ENCODE measurements around the gene LY9.

Gene LY9, protein sequence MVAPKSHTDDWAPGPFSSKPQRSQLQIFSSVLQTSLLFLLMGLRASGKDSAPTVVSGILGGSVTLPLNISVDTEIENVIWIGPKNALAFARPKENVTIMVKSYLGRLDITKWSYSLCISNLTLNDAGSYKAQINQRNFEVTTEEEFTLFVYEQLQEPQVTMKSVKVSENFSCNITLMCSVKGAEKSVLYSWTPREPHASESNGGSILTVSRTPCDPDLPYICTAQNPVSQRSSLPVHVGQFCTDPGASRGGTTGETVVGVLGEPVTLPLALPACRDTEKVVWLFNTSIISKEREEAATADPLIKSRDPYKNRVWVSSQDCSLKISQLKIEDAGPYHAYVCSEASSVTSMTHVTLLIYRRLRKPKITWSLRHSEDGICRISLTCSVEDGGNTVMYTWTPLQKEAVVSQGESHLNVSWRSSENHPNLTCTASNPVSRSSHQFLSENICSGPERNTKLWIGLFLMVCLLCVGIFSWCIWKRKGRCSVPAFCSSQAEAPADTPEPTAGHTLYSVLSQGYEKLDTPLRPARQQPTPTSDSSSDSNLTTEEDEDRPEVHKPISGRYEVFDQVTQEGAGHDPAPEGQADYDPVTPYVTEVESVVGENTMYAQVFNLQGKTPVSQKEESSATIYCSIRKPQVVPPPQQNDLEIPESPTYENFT

DNA sequence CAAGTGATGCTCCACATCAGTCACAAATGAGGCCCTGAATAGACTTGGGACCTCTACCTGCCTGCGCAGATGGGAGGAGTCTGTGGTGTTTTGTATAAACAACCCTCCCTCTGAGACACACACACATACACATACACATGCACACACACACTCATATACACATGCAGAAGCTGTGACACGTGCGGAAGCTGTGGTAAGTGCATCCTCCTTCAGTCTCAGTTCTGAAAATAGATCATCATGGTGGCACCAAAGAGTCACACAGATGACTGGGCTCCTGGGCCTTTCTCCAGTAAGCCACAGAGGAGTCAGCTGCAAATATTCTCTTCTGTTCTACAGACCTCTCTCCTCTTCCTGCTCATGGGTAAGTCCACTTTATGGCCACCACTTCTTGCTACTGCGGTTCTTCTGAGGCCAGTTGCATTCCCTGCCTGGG lies at the start of gene LY9:
LY9 (plus strand) TSS at position 224 of the 433 bp plus-strand sequence; CDS start at position 238, 14 bp downstream.
- peak within 1 kb of the TSS; percentile 32; the same call in 1 of the 2 replicates for H3K4me3 ChIP-seq (ENCODE audit: low read length)
- no peak for TF ChIP-seq ZNF274 (IDR thresholded peaks at IDR 0.05; ENCODE audit: low read depth, low read length)

DNA sequence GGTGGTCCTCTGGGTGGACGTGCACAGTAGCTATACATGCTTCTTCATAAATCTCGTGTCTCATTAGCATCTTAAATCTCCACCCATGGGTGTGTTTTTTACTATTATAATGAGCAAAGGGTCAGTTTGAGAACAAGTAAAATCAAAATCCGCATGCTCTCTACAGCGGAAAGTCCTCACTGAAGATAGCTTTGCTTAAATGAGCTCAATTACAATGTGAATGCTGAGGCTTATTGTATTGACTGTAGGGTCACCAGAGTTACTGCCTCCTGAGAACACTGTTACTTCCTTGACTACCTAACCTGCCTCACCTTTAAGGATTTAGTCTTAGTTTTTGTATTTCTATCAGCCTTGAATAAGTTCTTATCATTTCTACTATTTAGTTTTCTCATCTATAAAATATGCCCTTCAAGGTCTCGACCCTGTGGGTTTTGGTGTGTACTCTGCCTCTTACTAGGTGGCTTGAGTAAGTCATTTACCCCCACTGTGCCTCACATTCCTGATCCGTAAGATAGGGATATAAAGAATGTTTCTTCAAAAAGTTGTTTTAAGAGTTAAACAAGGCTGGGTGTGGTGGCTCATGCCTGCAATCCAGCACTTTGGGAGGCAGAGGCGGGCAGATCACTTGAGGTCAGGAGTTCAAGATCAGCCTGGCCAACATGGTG lies 49.0 kb upstream of the LY9 start:
- TF ChIP-seq ZNF274 (IDR thresholded peaks at IDR 0.05; ENCODE audit: low read depth, low read length) = no peak
- no peak overlapping the region for H3K4me3 ChIP-seq (ENCODE audit: low read length)

DNA sequence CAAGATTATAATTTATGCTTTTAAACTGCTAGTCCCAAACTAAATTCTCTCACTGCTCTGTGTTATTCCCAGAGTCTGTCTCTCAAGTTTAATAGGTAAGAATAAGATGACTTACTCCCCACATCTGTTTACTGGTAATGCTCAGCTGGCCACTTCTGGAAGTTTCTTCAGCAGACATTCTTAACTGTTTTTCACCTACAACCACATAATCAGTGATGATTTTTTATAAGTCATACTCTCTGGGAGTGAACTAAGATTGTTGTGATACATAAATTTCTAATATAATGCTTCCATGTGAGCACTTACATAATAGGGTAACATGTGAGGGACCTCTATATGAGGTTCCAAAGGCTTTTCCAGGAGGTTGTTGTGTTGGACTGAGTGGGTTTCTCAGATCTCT lies 48.3 kb upstream of the LY9 start:
- no peak for TF ChIP-seq ZNF274 (IDR thresholded peaks at IDR 0.05; ENCODE audit: low read depth, low read length)
- H3K4me3 ChIP-seq (ENCODE audit: low read length) = no peak overlapping the region

DNA sequence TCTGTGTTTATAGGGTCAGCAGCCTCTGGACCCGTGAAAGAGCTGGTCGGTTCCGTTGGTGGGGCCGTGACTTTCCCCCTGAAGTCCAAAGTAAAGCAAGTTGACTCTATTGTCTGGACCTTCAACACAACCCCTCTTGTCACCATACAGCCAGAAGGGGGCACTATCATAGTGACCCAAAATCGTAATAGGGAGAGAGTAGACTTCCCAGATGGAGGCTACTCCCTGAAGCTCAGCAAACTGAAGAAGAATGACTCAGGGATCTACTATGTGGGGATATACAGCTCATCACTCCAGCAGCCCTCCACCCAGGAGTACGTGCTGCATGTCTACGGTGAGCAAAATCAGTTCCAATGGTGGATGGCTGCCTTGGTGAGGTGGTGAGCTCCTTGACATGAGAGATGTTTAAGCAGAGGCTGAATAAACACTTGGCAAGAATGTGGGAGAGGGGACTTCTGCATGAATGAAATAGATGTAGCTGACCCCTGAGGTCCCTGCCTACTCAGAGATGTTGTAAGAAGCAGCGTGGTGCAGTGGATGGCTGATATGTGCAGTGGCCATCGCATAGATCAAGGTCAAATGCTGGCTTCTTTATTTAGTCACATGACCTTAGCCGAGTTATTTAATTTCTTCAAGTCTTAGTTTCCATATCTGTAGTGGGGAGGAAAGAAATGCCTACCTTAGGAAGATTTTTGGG lies 47.6 kb upstream of the LY9 start:
- no peak overlapping the region for H3K4me3 ChIP-seq (ENCODE audit: low read length)

DNA sequence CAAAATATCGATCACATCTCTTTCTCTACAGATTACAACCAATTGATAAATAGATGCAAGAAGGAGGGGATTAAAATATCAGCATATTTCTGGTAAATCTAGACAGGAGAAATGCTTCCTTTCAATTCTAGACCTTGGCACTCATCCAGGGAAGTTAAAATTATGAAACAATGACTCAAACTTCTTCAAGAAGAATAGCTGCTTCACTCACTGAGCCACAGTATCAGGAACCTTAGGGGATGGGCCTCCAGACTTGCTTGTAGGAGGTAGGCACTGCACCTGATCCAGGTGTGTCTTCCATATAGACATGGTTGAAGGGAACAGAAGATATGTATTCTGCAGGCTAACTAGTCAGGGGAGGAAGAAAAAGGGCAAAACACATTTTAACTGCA lies 47.1 kb upstream of the LY9 start:
- no peak for TF ChIP-seq ZNF274 (IDR thresholded peaks at IDR 0.05; ENCODE audit: low read depth, low read length)
- H3K4me3 ChIP-seq (ENCODE audit: low read length) = no peak overlapping the region

More for the DNA sequence above, 47.6 kb upstream of the LY9 start:
- TF ChIP-seq ZNF274 (IDR thresholded peaks at IDR 0.05; ENCODE audit: low read depth, low read length) = no peak

DNA sequence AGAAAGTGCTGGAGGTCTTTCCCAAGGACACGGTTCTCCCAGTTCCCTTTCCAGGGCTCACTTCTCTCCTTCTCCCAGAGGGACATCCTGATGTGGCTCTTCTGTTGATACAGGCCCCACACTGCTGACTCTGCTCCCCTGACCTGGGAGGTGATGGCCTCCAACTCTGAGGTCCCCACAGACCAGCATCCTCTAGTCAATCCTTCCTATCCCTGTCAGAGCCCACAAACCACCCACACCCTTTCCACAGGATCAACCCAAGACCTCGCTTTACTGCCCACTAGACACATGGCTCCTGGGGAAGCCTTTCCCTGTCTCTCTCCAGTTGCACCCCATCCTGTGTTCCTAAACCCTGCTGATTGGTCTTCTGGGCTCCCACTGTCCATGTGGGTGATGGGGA lies 45.4 kb upstream of the LY9 start:
- TF ChIP-seq ZNF274 (IDR thresholded peaks at IDR 0.05; ENCODE audit: low read depth, low read length) = no peak

DNA sequence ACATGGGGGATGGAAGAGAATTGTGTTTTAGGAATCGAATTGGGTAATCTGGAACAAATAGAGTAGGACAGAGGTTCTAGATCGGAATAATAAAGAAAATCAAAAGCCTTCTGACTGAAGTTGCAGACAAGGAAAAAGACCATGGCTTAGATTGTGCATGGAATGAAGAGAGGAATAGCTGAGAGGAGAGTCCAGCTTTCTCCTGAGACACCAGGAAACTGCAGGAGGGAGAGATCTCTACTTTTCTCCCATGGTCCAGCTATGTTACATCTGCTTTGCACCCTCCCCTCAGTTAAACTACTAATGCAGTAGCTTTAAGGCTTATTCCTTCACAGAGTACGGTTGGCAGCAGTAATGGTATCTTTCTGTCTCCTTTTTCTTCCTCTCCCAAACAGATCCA lies 43.6 kb upstream of the LY9 start:
- no peak overlapping the region for H3K4me3 ChIP-seq (ENCODE audit: low read length)
- TF ChIP-seq ZNF274 (IDR thresholded peaks at IDR 0.05; ENCODE audit: low read depth, low read length) = no peak

More for the DNA sequence above, 45.4 kb upstream of the LY9 start:
- no peak overlapping the region for H3K4me3 ChIP-seq (ENCODE audit: low read length)

DNA sequence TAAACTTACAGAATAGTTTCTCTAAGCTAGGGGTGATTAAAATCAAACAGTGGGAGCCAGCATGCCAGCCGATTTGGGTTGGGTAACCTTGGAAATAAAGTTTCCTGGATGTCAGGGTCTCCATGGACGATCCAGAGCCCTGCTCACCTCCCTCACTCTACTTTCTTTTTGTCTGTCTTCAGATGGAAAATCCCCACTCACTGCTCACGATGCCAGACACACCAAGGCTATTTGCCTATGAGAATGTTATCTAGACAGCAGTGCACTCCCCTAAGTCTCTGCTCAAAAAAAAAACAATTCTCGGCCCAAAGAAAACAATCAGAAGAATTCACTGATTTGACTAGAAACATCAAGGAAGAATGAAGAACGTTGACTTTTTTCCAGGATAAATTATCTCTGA lies 43.0 kb upstream of the LY9 start:
- H3K4me3 ChIP-seq (ENCODE audit: low read length) = no peak overlapping the region
- no peak for TF ChIP-seq ZNF274 (IDR thresholded peaks at IDR 0.05; ENCODE audit: low read depth, low read length)

DNA sequence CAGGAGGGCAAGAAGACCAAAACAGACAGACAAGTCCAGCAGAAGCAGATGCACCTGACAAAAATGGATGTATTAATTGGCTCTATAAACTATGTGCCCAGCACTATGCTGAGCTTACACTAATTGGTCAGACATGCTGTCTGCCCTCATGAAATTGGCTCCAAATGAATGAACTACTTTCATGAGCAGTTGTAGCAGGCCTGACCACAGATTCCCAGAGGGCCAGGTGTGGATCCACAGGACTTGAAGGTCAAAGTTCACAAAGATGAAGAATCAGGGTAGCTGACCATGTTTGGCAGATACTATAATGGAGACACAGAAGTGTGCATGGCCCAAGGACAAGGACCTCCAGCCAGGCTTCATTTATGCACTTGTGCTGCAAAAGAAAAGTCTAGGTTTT lies 42.4 kb upstream of the LY9 start:
- TF ChIP-seq ZNF274 (IDR thresholded peaks at IDR 0.05; ENCODE audit: low read depth, low read length) = no peak
- H3K4me3 ChIP-seq (ENCODE audit: low read length) = no peak overlapping the region

DNA sequence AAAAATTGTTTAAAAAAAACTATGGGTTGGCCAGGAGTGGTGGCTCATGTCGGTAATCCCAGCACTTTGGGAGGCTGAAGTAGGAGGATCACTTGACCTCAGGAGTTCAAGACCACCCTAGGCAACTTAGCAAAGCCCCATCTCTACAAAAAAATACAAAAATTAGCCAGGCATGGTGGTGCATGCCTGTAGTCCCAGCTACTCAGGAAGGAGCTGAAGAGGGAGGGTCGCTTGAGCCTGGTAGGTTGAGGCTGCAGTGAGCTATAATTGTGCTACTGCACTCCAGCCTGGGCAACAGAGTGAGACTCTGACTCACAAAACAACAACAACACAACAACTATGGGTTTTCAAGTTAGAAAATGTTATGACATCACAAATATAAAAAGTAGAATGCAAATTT lies 40.5 kb upstream of the LY9 start:
- H3K4me3 ChIP-seq (ENCODE audit: low read length) = no peak overlapping the region
- TF ChIP-seq ZNF274 (IDR thresholded peaks at IDR 0.05; ENCODE audit: low read depth, low read length) = no peak

DNA sequence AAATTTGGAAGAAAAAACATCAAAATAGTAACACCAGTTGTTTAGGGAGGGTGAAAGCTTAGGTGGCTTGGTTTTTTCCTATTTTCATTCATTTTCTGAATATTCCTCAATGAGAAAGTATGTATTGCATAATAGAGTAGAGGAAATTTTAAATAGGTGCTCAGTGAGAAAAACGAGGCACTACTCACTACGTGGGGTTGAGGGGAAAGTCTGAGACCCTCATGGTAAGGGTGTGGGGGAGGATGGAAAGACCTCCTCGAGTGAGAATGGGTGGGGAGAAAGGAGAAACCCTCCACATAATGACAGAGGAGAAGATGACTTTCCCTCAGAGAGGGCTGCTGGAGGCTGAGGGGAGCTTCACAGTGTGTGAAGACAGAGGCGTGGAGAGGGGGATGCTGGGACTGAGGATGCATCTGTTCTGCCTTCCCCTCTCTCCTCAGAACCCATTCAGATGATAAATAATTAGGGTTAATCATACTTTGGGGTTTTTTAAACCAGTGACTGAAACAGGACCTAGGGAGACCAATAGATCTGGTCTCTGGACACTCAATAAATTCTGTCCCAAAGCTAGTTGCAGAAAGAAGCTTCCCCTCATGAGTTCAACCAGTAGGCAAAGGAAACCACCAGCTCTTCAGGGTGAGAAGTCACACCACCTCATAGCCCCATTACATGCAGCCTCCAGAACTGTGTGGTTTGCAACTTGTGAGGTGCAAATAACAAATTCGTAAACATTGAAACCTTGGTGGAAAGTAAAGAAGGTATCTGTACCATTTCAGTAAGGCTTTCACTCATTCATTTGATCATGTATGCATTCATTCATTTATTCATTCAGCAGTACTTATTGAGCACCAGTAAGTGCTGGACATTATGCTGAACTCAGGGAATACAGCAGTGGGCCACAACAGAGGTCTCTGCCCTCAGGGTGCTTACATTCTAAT lies 39.8 kb upstream of the LY9 start:
- no peak for TF ChIP-seq ZNF274 (IDR thresholded peaks at IDR 0.05; ENCODE audit: low read depth, low read length)
- no peak overlapping the region for H3K4me3 ChIP-seq (ENCODE audit: low read length)

DNA sequence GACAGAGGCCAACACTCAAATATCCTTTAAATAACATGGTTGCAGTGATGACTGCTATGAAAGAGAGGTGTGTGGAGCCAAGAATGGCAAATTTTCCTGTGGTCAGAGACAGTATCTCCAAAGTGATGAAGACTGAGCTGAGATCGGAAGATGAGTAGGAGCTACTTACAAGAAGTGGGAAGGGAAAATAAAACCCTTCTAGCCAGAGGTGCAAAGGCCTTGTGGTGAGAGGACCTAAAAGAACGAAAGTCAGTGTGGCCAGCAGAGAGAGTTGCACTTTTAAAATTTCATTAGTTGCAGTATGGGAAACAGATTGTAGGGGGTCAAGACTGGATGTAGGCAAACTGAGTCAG lies 39.1 kb upstream of the LY9 start:
- no peak overlapping the region for H3K4me3 ChIP-seq (ENCODE audit: low read length)
- TF ChIP-seq ZNF274 (IDR thresholded peaks at IDR 0.05; ENCODE audit: low read depth, low read length) = no peak

DNA sequence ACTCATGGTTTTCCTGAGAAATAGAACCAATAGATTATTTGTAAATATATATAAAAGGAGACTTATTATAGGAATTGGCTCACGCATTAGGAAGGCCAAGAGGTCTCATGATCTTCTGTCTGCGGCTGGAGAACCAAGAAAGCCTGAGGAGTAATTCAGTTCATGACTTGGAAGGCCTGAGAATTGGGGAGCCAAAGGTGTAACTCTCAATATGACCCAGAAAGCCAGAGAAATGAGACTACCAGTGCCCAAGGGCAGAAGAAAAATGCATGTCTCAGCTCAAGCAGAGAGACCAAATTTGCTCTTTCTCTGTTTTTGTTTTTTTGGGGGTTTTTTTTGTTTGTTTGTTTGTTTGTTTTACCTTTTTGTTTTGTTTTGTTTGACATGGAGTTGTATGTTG lies 37.5 kb upstream of the LY9 start:
- H3K4me3 ChIP-seq (ENCODE audit: low read length) = no peak overlapping the region
- no peak for TF ChIP-seq ZNF274 (IDR thresholded peaks at IDR 0.05; ENCODE audit: low read depth, low read length)

All from GM08714 (cell line).